ENCODE data around the gene PIK3R6.
"Not testable (repeated sequence)": the region's sequence is repeated elsewhere in the genome, so short reads cannot be mapped to it uniquely, and the experiment has no call there.

PIK3R6 gene

GRCh38 chr17:8875436-8875835 is 8.0 kb upstream of the PIK3R6 start:
- no peak for DNase-seq (ENCODE audit: low spot score)

GRCh38 chr17:8873801-8874715 is 6.6 kb upstream of the PIK3R6 start:
- DNase-seq (ENCODE audit: low spot score), result no peak

- no peak for DNase-seq (ENCODE audit: low spot score)
Observed at GRCh38 chr17:8872705-8873435, 5.4 kb upstream of the PIK3R6 start.

- no peak for DNase-seq (ENCODE audit: low spot score)
Observed at GRCh38 chr17:8872036-8872704, 4.7 kb upstream of the PIK3R6 start.

- no peak for DNase-seq (ENCODE audit: low spot score)
Observed at GRCh38 chr17:8871081-8871581, 3.7 kb upstream of the PIK3R6 start.

GRCh38 chr17:8870406-8871040 is 3.0 kb upstream of the PIK3R6 start:
- no peak for DNase-seq (ENCODE audit: low spot score)

- DNase-seq (ENCODE audit: low spot score), result no peak
Observed at GRCh38 chr17:8869114-8869815, 1.8 kb upstream of the PIK3R6 start.

GRCh38 chr17:8868529-8868951 is 1.1 kb upstream of the PIK3R6 start:
- no peak for DNase-seq (ENCODE audit: low spot score)

- no peak for DNase-seq (ENCODE audit: low spot score)
Observed at GRCh38 chr17:8868092-8868491, 618 bp upstream of the PIK3R6 start.

- DNase-seq (ENCODE audit: low spot score), result no peak
Observed at GRCh38 chr17:8865811-8866210, 1.7 kb downstream of the PIK3R6 start.

GRCh38 chr17:8865385-8865784 is 2.1 kb downstream of the PIK3R6 start:
- no peak for DNase-seq (ENCODE audit: low spot score)

- DNase-seq (ENCODE audit: low spot score), result no peak
Observed at GRCh38 chr17:8862213-8863056, 5.0 kb downstream of the PIK3R6 start.

GRCh38 chr17:8861495-8862181 is 5.8 kb downstream of the PIK3R6 start:
- DNase-seq (ENCODE audit: low spot score), result no peak

GRCh38 chr17:8859804-8860430 is 7.6 kb downstream of the PIK3R6 start:
- no peak for DNase-seq (ENCODE audit: low spot score)

- DNase-seq (ENCODE audit: low spot score), result peak; percentile 53
Observed at GRCh38 chr17:8859027-8859803, 8.3 kb downstream of the PIK3R6 start.

GRCh38 chr17:8857919-8858318 is 9.6 kb downstream of the PIK3R6 start:
- DNase-seq (ENCODE audit: low spot score), result peak; percentile 66

- DNase-seq (ENCODE audit: low spot score), result no peak
Observed at GRCh38 chr17:8856869-8857575, 10.5 kb downstream of the PIK3R6 start.

GRCh38 chr17:8856205-8856603 is 11.3 kb downstream of the PIK3R6 start:
- DNase-seq (ENCODE audit: low spot score), result not testable (repeated sequence)
